ENCODE measurements around the gene SHANK3.
"Not testable (repeated sequence)": the region's sequence is repeated elsewhere in the genome, so short reads cannot be mapped to it uniquely, and the experiment has no call there.

SHANK3 gene

DNA sequence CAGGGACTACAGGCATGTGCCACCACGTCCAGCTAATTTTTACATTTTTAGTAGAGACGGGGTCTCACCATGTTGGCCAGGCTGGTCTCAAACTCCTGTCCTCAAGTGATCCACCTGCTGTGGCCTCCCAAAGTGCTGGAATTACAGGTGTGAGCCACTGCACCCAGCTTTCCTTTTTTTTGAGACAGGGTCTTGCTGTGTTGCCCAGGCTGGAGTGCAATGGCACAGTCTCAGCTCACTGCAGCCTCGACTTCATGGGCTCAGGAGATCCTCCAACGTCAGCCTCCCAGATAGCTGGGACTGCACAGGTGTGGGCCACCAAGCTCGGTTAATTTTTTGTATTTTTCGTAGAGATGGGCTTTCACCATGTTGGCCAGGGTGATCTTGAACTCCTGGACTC, 18.0 kb upstream of the SHANK3 start:
- DNase-seq: not testable (repeated sequence)

GRCh38 chr22:50656122-50657070, 16.2 kb upstream of the SHANK3 start:
- DNase-seq: no peak

- DNase-seq: no peak
Measured at GRCh38 chr22:50657925-50658324, 14.7 kb upstream of the SHANK3 start.

DNA sequence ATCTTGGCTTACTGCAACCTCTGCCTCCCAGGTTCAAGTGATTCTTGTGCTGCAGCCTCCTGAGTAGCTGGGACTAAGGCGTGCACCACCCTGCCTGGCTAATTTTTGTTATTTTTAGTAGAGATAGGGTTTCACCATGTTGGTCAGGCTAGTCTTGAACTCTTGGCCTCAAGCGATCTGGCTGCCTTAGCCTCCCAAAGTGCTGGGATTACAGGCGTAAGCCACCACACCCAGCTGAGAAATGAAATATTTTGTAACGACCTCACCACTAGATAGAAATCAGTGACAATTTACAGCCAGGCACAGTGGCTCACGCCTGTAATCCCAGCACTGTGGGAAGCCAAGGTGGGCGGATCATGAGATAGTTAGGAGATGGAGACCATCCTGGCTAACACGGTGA, 12.9 kb upstream of the SHANK3 start:
- DNase-seq: not testable (repeated sequence)

DNA sequence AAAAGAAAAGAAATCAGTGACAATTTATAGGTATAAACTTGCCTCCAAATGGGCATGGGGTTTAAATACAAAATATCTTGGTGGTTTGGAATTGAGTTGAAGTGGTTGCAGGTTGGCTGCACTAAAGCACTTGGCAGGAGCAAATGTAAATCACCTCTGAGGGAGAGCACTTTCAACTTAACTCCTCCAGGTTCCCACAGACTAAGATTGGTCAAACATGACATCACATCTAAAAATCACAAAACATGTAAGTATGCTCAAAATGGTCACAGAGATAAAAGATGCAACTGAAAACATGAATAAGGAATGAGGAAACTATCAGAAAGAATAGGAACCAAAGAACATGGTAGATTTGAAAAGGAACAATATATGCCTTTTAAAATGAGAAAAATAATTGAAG, 12.3 kb upstream of the SHANK3 start:
- no peak for DNase-seq

- no peak for DNase-seq
Measured at GRCh38 chr22:50665212-50665611, 7.4 kb upstream of the SHANK3 start.

DNA sequence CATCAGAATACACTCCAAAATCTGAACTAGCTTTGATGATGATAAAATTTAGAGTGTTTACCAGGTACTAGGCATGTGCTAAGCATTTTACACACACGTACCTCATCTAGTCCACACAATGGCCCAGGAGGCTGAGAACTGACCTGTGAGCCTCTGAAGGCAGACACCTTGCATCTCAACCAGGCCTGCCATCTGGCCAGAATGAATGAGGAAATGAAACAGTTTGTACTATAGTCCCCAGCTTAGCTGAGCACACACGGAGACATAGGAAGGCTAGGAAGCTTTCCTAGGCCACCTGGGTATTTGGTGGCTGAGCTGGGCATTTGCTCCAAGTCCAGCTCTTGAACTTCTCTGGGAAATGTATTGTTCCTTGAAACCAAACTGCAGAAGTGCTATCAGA, 6.9 kb upstream of the SHANK3 start:
- no peak for DNase-seq

DNA sequence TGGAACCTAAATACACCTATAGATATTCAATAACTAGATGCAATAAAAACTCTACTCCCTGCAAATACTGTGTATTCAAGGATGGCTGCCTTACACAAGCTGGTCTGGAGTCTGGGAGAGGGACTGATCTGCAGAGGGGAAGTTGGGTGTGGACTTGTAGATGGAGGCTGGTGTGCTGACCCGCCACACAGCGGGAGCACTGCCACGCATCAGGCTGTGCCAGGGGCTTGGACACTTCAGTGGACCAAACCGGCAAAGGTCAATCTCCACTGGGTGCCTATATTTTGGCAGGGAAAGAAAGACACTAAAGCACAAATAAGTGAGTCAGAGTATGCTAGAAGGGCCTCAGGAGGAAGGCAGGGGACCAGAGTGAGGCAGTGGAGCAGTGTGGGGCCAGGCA, 2.1 kb upstream of the SHANK3 start:
- no peak for DNase-seq

GRCh38 chr22:50670914-50671538, 1.6 kb upstream of the SHANK3 start:
- no peak for DNase-seq

DNA sequence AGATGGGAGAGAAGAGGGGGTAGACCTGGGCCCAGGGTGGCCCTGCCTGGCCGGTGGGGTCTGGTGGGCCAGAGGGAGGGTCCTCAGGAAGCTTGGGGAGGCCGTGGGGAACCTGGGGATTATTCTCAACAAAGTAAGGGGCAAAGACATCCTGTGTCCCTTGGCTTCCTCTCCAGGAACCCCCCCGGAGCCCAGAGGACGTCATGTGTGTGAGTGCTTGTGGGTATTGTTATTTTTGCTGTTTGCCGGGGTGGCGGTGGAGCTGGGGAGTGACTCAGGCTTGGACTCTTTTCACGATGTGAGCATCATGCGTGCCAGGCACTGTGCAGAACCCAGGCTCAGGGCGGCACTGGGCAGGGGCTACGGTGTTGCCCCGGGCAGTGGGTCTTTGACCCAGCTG, 982 bp upstream of the SHANK3 start:
- DNase-seq: no peak

DNA sequence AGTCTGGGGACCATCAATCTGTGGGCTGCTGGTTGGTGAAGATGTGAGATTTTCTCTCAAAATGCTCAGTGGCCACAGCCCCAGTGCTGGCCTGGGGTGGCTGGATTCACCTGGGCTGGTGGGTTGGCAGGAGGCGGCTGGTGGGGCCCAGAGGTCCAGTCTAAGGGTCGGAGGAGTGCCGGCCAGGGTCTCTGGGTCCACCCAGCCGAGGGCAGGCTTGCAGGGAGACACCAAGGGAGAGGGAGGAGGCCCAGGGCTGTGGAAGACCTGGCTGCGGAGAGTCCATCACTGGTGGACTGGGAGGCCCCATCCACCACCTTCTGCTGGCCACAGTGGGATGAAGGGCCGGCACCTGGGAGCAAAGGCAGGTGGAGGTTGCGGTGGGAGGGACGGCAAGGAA, 582 bp upstream of the SHANK3 start:
- no peak for DNase-seq

DNA sequence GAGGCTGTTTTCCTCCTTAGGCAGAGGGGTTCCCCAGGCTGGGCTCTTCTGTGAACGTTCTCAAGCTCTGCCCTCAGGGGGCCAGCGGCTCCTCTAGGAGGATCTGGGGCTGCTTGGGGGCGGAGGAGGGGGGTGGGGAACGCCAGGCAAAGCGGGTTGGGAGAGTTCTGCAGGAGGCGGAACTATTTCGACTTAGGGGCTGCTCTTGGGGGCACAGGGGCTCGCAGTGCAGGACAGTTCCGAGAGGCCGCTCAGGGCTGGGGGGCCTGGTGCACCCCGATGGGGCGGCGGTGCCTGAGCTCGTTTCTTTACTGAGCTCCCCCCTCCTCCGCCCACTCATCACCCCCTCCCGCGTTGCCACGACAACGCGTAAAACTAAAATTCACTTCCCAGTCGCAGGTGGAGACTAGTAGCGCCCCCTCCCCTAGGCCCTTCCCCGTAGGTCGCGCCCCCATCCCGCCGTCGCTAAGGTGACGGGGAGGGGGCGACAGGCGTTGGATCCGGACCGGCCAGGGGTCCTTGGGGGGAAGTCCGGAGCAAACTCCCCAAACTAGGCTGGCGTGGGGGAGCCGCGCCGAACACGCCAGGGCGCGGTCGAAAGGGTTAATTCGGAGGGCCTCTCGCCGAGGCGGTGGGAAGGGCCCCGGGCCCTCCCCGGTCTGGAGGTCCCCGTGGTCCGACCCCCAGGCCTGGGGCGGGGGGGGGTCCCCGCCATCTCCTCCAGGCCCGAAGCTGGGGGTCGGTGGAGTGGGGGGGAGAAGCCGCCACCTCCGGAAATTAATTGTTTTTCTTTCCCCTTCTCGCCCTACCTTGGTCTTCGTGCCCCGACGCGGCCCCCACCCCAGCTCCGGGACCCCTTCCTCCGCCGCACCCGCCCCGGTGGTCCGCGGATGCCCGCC, 857 bp downstream of the SHANK3 start:
- DNase-seq: no peak

GRCh38 chr22:50674130-50674500, 1.5 kb downstream of the SHANK3 start:
- DNase-seq: no peak

- no peak for DNase-seq
Measured at GRCh38 chr22:50674606-50675552, 2.3 kb downstream of the SHANK3 start.

DNA sequence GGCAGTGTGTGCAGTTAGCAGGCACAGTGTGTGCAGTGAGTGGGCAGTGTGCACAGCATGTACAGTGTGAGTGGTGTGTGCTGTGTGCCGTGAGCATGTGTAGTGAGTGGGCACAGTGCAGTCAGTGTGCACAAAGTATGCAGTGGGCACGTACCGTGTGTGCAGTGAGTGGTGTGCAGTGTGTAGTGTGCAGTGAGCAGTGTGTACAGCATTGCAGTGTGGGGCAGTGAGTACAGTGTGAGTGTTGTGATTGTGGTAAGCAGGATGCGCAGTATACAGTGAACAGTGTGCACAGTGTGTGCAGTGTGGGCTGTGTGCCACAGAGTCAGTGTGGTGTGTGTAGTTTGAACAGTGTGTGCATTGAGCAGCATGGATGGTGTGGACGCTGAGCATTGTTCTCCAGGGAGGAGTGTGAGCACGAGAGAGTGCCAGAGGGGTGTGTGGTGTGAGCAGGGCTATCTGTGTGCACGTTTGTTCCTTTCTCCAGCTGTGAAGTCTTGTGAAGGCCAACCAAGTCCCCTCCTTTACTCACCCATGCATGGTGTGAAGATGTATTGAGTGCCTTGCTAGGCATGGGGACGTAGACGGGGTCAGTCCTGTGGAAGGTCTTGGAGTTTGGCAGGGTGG, 3.0 kb downstream of the SHANK3 start:
- no peak for DNase-seq

GRCh38 chr22:50676180-50676636, 3.6 kb downstream of the SHANK3 start:
- DNase-seq: no peak

DNA sequence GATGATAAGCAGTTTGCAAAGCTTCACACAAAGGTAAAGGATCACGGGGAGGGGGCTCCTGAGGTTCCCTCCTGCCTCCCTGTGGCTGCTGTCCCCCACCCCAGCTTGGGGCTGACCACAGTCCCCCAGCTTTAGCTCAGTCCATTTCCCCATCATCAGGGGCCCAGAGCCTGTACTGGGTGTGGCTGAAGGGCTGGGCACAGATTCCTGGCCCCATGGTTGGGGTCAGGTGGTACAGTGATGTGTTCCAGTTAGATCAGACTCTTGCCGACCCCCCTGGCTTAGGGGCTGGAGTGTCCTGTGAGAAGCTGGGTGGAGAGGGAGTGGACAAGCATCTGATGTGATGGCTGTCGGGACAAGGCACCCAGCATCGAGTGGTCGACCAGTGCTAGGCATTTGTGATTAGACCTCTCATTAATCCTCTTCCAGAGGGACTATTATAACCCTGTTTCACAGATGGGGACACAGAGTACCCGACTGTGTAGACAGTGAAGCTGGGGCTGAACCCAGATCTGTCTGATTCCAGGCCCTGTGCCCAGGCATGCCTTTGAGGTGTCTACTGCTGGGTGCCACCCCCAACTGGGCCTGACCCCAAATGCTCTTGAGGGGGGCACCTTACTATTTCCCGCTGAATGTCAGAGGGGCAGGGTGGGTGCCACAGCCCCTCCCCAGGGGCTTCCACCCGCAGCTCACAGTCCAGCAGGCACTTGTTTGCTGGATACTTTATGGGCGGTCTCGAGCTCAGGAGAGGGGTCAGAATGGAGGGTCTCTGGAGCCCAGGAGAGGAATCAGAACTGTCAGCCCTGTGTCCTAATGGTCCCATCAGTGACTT, 4.3 kb downstream of the SHANK3 start:
- no peak for DNase-seq

GRCh38 chr22:50677493-50678217, 5.0 kb downstream of the SHANK3 start:
- no peak for DNase-seq

DNA sequence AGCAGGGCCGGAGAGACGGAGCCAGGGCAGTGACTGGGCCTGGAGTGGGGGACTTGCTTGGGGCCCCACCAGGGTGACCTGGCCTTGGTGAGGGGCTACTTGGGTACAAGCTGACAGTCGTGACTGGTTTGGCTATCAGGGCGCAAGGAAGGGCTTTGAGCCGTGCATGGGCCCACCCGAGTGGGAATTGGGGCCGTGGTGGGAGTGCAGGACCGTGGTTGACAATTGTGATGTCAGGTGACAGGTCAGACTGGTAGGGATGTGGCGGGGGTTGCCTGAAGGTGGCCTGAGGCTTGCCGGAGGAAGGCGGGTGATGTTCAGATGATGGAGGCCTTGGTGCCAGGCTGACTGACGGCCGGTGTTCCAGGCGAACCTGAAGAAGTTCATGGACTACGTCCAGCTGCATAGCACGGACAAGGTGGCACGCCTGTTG, 5.6 kb downstream of the SHANK3 start:
- no peak for DNase-seq
